Astrocyte of the hippocampus (primary cell): Measurements from ENCODE around the gene NUMB.

Source experiments
- DNase-seq: peaks from one replicate; pipeline ENCODE4 v3.0.0; 2011; ENCODE audit warnings: low read depth, low spot score

NUMB gene

DNA sequence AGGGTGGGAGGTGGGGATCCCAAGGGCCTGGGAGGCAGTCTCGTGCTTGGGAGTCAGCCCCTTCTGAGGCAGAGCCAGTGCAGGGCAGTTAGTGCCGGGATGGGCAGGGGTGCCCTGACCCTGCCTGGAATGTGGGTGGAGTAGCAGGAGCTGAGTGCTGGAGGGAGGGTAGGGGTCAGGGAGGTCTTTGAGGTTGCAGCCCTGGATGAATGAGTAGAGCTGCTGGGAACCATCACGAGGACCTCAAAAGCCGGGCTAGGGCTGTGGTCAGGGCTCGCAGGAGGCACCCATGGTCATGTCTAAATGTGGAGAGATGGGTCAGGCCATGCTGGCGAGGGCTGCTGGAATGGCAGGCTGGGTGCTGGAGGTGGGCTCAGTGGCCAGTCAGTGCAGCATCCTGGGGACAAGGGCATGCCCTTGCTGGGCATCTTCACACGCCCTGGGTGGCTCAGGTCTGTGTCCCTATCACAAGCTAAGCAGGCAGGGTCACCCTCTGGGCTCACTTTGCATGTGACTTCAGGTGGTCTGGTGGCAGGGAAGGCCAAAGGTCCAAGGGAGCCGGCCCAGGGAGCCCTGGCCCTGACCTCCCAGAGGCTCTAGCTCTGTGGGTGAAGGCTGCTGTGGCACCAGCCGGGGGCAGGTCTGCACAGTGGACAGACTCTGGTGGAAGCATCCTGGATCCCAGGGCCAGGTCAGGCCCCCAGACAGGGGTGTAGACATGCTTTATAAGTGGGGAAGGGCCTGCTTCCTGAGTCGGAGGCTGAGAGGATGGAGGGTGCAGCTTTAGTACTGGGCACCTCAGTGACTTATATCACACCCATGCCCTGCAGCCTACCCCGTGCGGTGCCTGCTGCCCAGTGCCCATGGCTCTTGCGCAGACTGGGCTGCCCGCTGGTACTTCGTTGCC lies 196.6 kb downstream of the NUMB start:
- no peak for DNase-seq

DNA sequence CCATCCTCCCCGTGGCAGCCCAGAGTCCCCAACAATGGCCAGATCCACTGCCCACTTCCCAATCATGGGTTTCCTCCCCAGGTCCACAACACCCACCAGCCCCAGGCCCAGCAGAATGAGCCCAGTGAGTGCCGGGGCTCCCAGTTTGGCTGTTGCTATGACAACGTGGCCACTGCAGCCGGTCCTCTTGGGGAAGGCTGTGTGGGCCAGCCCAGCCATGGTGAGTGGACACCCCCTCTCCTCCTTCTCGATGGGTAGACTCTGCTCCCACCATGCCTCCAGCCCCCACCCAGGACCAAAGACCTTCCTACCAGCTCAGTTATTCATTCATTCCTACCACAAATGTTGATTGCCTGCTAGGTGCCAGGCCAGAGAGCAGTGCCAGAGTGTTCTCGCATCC lies 197.3 kb downstream of the NUMB start:
- no peak for DNase-seq

DNA sequence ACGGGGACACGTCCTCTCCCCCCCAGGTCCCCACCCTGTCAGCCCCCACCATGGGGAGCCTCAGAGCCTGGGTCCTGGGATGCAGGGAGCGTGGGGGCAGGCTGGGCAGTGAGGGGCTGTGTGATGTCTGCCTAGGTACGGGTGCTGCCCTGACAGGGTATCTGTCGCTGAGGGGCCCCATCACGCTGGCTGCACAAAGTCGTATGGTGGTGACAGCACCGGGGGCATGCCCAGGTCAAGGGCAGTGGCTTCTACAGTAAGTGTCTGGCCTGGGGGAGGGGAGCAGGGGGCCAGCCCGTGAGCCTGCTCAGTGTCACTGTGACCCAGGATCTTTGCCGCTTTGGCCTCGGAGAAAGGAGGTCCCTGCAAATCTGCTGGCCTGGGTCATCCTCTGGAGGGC lies 197.8 kb downstream of the NUMB start:
- no peak for DNase-seq

DNA sequence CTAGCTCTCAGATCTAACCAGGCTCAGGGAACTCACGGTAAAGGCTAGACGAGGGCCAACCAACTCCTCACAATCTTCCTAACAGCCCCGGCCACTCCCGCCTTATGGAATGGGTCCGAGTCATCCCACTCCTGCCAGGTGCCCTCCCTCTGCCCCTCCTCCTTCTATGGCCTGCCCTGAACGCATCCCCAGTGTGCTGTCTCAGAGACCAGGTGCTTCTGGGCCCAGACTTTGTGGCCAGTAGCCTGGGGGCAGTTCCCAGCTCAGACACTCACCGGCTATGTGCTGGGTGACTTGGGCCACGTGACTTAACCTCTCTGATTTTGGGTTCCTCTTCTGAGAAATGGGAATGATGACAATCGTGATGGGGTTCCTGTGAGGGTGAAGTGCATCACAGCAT lies 198.5 kb downstream of the NUMB start:
- no peak for DNase-seq

DNA sequence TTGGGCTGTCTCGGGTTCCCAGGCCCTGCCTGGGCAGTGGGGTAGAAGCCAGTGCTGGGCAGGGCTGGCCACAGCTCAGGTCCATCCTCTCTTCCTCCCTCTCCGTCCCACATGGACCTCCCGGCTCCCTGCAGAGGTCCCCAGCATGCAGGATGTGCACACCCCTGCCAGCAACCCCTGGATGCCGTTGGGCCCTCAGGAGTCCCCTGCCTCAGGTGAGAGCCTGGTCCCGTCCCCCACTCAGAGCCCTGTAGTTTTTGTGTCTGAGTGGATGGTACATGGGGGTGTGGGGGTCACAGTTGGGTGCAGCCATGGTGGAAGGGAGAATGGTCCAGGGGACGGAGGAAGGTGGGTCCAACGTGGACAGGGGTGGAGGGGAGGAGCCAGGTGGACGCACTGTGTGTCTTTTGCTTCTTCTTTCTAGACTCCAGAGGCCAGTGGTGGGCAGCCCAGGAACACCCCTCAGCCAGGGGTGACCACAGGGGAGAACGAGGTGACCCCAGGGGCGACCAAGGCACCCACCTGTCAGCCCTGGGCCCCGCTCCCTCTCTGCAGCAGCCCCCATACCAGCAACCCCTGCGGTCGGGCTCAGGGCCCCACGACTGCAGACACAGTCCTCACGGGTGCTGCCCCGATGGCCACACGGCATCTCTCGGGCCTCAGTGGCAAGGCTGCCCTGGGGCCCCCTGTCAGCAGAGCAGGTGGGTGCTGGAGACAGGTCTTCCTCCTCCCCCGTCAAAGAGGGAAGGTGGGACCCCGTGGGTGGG lies 199.3 kb downstream of the NUMB start:
- DNase-seq: no peak

DNA sequence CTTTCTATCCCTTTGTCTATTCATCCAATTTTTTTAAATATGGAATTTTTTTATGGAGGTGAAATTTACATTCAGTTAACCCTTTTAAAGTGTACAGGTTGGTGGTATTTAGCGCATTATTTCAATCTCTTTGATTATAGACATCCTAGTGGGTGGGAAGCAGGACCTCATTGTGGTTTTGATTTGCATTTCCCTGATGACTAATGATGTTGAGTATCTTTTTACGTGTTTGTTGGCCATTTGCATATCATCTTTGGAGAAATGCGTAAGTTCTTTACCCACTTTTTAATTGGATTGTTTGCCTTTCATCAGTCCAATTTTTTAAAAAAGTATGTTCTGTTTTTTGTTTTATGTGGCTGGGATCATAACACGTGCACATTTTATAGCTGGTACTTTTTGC lies 200.3 kb downstream of the NUMB start:
- no peak for DNase-seq

DNA sequence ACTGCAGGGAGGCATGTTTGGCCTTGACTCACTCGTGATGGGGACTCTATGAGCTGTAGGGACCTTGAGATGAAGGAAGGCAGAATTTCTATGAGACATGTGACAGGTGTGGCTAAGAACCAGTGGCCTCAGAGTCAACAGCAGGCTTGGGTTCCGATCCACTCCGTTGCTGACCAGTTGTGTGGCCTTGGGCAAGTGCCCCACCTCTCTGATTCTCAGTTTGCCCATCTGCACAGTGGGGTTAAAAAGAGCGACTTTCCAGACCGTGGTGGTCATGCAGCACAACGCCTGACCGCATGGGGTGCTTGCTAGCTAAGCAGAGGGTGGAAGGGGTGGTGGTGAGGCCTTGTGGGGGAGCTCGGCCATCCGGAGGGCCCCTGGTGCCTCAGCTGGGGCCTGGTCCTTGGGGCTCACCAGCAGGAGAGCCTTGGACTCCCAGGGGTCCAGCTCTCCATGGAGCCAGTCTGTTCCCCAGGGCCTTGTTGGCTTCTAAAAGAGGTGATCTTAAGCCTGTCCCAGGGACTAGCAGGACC lies 202.6 kb downstream of the NUMB start:
- DNase-seq: no peak

DNA sequence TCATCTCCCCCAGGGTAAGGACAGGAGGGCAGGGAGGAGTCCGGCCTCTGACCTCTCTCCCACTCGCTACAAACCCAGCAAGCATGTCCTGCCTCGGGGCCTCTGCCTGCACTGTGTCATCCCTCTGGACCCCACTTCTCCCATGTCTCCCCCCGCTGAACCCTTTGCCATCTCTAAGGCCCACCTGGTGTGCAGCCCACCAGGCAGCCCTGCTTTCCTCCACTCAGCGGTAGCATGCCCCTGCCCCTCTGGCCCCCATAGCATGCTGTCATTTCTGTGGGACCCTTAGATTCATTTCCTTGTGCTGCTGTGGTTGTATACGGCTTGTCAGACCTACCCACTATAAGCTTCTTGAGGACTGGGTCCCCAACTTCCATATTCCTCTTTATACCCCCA lies 203.3 kb downstream of the NUMB start:
- DNase-seq: no peak

DNA sequence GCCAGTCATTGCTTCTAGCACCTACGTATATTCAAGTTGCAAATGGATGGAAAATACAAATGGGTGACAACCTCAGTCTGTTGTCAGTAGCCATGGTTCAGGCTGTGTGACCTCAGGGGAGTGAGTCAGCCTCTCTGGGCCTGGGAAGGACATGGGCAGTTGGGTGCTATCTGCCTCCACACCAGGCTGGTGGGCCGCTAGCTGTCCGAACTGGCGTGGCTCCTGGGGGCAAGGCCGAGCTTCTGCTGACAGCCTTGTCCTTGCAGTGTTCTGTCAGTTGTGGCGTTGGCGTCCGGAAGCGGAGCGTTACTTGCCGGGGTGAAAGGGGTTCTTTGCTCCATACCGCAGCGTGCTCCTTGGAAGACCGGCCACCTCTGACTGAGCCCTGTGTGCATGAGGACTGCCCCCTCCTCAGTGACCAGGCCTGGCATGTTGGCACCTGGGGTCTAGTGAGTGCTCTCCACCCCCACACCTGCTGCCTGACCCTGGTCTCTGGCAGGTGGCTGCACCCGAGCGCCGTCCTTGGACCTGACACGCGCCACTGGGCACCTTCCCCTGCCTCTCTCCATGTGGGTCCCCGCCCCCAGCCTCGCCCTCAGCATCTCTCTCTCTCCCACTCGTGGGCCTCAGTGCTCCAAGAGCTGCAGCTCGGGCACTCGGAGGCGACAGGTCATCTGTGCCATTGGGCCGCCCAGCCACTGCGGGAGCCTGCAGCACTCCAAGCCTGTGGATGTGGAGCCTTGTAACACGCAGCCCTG lies 203.9 kb downstream of the NUMB start:
- no peak for DNase-seq

DNA sequence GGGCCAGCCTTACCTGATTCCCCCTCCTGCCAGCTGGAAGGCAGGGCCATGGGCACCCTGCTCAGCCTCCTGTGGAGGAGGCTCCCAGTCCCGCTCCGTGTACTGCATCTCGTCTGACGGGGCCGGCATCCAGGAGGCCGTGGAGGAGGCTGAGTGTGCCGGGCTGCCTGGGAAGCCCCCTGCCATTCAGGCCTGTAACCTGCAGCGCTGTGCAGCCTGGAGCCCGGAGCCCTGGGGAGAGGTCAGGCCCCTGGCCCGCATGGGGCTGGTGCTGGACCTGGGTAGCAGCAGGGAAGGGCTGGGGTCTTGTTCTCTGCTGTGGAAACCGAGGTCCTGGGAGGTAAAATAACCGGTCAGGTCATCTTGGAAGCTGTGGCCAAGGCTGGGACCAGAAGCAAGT lies 204.6 kb downstream of the NUMB start:
- no peak for DNase-seq

DNA sequence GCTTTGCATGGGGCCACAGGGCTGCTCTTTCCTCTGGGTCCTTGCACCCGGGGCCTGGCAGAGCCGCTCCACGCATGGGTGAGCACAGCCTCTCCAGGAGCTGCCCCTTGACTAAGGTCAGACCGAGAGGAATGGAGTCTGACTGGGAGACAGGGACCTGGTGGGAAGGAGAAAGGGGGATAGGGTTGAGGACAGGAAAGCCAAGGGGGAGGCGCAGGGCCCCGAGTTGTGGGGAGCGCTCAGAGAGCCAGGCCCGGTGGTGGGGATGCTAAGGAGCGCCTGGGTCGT lies 205.1 kb downstream of the NUMB start:
- DNase-seq: no peak

DNA sequence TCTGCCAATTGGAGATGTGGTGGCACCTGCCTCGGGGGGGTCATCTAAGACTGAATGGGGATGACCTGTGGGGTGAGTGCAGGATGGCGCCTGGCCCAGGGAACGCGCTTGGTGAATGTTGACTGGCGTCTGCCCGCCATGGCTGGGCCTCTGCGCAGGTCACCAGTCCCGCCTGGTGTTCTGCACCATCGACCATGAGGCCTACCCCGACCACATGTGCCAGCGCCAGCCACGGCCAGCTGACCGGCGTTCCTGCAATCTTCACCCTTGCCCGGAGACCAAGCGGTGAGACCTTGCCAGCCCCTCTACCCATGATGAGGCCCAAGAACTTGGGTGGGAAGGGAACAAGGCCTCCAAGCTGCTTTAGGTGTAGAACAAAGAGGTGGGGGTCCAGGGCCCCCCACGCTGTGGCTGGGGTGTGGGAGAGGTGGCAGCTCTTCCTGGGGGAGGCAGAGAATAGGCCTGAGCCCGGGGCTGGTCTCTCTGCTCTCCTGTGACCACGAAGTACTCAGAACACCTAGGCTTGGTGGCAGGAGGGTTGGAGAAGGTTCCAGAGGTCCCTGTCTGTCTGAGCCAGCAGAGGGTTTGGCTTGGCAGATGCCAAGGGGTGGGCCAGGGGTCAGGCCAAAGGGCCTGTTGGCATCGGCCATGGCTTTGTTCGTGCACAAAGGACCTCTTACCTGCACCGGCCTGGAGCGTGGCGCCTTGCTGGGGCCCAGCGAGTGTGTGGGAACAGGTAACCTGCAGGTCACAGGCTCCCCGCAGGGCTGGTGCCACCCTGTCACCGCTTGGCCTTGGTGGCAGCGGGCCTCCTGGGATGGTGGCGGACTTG lies 205.6 kb downstream of the NUMB start:
- no peak for DNase-seq

DNA sequence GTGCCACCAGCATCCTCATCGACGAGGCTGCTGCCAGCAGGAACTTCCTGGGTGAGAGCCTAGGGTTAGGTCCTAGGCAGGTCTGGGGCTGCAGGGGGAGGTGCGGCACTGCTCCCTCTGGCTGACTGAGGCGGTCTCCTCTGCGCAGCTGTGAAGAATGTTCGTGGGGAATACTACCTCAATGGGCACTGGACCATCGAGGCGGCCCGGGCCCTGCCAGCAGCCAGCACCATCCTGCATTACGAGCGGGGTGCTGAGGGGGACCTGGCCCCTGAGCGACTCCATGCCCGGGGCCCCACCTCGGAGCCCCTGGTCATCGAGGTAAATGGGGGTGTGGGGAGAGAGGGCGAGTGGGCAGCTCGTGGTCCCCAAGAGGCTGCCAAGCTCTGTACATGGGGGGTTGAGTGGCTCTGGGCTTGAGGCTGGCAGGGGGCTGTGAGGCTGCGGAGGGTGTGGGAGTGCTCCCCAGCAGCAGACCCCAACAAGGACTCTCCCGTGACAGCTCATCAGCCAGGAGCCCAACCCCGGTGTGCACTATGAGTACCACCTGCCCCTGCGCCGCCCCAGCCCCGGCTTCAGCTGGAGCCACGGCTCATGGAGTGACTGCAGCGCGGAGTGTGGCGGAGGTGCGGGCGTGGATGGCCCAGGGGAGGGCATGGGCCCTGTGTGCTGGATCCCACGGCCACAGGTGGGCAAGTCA lies 206.7 kb downstream of the NUMB start:
- DNase-seq: no peak

DNA sequence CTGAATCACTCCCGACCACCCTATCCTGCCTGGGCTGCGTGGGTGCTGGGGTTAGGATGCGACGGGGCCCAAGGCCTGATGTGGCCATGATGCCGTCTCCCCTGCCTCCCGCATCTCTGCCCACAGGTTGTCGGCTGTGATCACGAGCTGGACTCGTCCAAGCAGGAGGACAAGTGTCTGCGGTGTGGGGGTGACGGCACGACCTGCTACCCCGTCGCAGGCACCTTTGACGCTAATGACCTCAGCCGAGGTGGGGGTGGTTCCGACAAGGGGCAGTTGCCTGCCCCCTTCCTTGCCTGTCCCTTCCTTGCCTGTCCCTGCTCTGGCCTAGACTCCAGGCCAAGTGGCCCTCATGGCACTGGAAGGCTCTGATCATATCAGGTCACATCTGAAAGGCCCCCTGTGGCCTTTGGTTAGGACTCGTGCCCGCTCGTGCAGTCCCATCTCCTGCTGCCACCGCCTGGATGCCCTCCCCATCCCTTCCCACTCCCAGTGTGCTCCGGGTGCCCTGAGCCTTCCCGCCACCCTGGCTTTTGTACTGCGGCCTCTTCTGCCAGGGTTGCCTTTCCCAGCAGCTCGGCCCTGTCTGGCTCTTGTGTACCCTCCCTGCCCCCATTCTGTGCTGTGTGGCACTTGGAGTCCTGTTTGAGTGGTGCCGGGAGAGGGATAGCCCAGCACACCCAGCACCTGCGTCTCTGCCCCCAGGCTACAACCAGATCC lies 207.4 kb downstream of the NUMB start:
- no peak for DNase-seq

DNA sequence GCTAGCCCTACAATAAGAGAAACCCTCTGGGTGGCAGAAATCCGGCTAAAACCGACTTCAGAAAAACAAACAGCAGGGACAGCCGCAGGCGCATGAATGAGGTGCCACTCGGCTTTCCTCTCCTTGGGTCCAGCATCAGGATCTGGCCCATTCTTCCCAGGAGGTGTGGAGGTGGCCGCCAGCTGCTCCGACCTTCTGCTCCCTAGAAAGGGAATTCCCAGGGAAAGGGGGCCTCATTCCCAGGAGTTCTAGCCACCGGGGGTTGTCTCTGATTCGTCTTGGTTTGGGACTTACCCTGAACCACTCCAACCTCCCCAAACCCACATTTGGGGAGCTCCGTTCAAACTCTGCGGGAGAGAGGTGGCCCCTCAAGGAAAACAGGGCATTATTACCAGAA lies 208.0 kb downstream of the NUMB start:
- no peak for DNase-seq

DNA sequence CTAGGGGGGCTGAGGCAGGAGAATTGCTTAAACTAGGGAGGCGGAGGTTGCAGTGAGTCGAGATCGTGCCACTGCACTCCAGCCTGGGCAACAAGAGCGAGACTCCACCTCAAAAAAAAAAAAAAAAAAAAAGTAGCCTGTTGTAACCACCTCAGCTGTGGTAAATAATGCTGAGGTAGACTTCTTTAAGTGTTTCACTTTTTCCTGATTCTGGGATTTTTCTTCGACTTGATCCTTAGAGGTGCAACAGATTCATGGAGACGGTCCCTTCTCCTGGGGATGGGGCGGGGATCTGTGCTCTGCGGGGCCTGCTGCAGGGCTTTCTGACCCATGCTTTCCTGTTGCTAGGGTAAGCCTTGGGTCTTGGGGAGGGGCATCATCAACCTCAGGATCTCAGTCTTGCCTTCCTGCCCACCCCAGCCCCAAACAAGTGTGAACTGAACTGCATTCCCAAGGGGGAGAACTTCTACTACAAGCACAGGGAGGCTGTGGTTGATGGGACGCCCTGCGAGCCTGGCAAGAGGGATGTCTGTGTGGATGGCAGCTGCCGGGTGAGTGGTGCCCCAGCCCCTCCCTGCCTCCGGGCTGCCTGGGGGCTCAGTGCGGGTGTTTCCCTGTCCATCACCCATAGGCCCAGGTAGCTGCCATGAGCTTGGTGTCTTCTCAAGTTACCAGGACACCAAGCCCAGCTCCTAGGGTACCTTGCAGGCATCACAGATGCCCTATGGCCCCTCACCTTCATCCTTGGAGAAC lies 208.6 kb downstream of the NUMB start:
- DNase-seq: no peak

DNA sequence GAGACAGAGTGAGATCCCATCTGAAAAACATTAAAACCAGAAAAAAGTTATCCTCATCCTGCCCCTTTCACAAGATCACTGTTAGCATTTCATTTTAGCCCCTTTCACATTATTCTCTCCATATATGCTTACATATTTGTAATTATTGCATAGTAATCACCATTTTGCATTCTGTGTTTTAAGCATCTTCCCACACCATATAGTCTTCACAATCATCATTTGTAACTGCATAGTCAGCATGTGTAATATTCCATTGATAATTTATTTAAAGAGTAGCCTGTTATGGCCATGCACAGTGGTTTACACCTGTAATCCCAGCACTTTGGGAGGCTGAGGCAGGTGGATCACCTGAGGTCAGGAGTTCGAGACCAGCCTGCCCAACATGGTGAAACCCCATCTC lies 209.2 kb downstream of the NUMB start:
- DNase-seq: no peak

DNA sequence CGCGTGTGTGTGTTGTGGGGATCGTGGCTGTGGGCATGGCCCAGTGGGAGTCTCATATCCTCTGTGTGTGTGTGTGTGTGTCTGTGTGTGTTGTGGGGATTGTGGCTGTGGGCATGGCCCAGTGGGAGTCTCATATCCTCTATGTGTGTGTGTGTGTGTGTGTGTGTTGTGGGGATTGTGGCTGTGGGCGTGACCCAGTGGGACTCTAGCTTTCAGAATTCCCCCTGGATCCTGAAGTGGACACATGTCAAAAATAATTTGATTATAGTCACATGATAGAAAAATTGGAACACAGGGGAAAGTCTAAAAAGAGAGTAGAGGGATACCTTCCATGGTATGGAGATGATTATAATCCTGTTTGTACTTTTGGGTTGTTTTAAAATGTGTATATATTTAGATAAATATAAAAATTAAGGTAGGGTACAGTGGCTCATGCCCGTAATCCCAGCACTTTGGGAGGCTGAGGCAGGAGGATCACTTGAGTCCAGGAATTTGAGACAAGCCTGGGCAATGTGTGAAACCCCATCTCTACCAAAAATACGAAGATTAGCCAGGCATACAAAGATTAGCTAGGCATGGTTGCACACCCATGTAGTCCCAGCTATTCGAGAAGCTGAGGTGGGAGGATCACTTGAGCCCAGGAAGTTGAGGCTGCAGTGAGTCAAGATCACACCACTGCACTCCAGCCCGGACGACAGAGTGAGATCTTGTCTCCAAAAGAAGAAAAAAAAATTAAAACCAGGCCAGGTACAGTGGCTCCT lies 210.1 kb downstream of the NUMB start:
- DNase-seq: no peak
